Measurements from ENCODE around the gene GRHL1.
"Not testable (repeated sequence)": the region's sequence is repeated elsewhere in the genome, so short reads cannot be mapped to it uniquely, and the experiment has no call there.

The GRHL1 gene

DNA sequence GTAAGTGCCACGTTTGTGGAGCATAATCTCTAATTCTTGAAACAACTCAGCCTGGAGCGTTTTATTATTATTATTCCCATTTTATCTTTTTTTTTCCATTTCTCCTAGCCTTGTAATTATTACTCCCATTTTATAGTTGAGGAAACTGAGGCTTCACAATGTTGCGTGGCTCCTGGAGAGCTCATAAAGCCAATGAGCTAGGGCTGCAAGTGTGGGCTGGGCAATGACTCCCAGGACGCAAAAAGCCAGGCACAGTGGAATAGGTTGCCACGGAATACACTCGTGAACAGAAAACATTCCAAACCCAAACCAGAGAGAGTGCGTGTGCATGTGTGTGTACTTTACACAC, 78.4 kb downstream of the GRHL1 start:
- Histone ChIP-seq H3F3A (ENCODE audit: insufficient read depth, low read length) (no peaks in the 10 kb centered on the region), H3K9me2 (replicated peaks; ENCODE audit: insufficient read depth, low read length) (no peaks in the 10 kb centered on the region), H3K4me2 (ENCODE audit: low read depth, low read length) (no peak overlapping the region), H3K27ac (ENCODE audit: low read length) (no peak overlapping the region), H3K4me3 (ENCODE audit: low read length) (no peak overlapping the region), H3K9ac (ENCODE audit: low read length) (no peak overlapping the region), H3K79me2 (ENCODE audit: low read length) (no peaks in the 10 kb centered on the region), H3K27me3 (replicated peaks; ENCODE audit: insufficient read depth, low read length) (no peaks in the 10 kb centered on the region), H3K4me1 (ENCODE audit: low read length) (no peaks in the 10 kb centered on the region), H4K20me1 (ENCODE audit: insufficient read depth, low read length) (no peaks in the 10 kb centered on the region), H3K9me3 (replicated peaks; ENCODE audit: insufficient read depth, low read length) (no peaks in the 10 kb centered on the region), H3K36me3 (replicated peaks; ENCODE audit: insufficient read depth, low read length) (no peaks in the 10 kb centered on the region), H2AFZ (ENCODE audit: low read length) (no peak overlapping the region)
- TF ChIP-seq EZH2 (optimal IDR thresholded peaks at IDR 0.05; ENCODE audit: low read depth, low read length) (no peak), EZH2phosphoT487 (IDR thresholded peaks at IDR 0.05; ENCODE audit: low read length) (no peak)
- TF ChIP-seq, protein P1, sequence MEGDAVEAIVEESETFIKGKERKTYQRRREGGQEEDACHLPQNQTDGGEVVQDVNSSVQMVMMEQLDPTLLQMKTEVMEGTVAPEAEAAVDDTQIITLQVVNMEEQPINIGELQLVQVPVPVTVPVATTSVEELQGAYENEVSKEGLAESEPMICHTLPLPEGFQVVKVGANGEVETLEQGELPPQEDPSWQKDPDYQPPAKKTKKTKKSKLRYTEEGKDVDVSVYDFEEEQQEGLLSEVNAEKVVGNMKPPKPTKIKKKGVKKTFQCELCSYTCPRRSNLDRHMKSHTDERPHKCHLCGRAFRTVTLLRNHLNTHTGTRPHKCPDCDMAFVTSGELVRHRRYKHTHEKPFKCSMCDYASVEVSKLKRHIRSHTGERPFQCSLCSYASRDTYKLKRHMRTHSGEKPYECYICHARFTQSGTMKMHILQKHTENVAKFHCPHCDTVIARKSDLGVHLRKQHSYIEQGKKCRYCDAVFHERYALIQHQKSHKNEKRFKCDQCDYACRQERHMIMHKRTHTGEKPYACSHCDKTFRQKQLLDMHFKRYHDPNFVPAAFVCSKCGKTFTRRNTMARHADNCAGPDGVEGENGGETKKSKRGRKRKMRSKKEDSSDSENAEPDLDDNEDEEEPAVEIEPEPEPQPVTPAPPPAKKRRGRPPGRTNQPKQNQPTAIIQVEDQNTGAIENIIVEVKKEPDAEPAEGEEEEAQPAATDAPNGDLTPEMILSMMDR (IDR thresholded peaks at IDR 0.05; ENCODE audit: low read length), result no peak
- DNase-seq, result no peak

DNA sequence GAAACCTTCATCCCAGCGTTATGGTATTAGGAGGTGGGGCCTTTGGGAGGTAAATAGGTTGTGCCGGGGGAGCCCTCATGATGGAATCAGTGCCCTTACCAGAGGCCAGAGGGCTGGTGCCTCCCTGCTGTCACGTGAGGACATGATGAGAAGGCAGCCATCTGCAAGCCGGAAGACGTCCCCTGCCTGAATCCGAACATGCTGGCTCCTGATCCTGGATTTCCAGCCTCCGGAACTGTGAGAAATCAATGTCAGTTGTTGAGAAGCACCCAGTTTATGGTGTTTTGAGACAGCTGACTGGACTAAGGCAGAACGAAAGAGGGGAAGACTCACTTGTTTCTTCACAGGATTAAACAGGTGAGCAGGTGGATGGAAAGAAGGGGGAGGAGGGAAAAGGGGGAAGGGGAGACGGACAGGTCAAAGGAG, 78.8 kb downstream of the GRHL1 start:
- no peak overlapping the region for H3K9ac ChIP-seq (ENCODE audit: low read length)

DNA sequence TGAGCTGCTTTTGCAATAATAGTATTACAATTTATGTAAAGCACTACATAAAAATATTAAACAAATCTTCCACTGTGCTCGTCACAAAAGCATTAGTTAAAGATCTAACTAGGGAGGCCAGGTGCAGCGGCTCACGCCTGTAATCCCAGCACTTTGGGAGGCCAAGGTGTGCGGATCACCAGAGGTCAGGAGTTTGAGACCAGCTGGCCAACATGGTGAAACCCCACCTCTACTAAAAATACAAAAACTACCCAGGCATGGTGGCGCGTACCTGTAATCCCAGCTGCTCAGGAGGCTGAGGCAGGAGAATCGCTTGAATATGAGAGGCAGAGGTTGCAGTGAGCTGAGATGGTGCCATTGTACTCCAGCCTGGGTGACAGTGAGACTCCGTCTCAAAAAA, 79.3 kb downstream of the GRHL1 start:
- not testable (repeated sequence) for H2AFZ ChIP-seq (ENCODE audit: low read length)

More for the DNA sequence above, 78.8 kb downstream of the GRHL1 start:
- DNase-seq, result no peak
- no peak overlapping the region for H3K4me2 ChIP-seq (ENCODE audit: low read depth, low read length)
- no peaks in the 10 kb centered on the region for H3K36me3 ChIP-seq (replicated peaks; ENCODE audit: insufficient read depth, low read length)
- no peak overlapping the region for H3K27ac ChIP-seq (ENCODE audit: low read length)
- TF ChIP-seq, protein P1 (IDR thresholded peaks at IDR 0.05; ENCODE audit: low read length), result no peak
- TF ChIP-seq EZH2 (optimal IDR thresholded peaks at IDR 0.05; ENCODE audit: low read depth, low read length) (no peak), EZH2phosphoT487 (IDR thresholded peaks at IDR 0.05; ENCODE audit: low read length) (no peak)
- no peaks in the 10 kb centered on the region for H3K79me2 ChIP-seq (ENCODE audit: low read length)
- H4K20me1 ChIP-seq (ENCODE audit: insufficient read depth, low read length), result no peaks in the 10 kb centered on the region
- H3K27me3 ChIP-seq (replicated peaks; ENCODE audit: insufficient read depth, low read length), result no peaks in the 10 kb centered on the region
- H3K9me2 ChIP-seq (replicated peaks; ENCODE audit: insufficient read depth, low read length), result no peaks in the 10 kb centered on the region
- no peak overlapping the region for H2AFZ ChIP-seq (ENCODE audit: low read length)
- H3K9me3 ChIP-seq (replicated peaks; ENCODE audit: insufficient read depth, low read length), result no peaks in the 10 kb centered on the region
- no peaks in the 10 kb centered on the region for H3K4me1 ChIP-seq (ENCODE audit: low read length)
- H3F3A ChIP-seq (ENCODE audit: insufficient read depth, low read length), result no peaks in the 10 kb centered on the region
- H3K4me3 ChIP-seq (ENCODE audit: low read length), result no peak overlapping the region

DNA sequence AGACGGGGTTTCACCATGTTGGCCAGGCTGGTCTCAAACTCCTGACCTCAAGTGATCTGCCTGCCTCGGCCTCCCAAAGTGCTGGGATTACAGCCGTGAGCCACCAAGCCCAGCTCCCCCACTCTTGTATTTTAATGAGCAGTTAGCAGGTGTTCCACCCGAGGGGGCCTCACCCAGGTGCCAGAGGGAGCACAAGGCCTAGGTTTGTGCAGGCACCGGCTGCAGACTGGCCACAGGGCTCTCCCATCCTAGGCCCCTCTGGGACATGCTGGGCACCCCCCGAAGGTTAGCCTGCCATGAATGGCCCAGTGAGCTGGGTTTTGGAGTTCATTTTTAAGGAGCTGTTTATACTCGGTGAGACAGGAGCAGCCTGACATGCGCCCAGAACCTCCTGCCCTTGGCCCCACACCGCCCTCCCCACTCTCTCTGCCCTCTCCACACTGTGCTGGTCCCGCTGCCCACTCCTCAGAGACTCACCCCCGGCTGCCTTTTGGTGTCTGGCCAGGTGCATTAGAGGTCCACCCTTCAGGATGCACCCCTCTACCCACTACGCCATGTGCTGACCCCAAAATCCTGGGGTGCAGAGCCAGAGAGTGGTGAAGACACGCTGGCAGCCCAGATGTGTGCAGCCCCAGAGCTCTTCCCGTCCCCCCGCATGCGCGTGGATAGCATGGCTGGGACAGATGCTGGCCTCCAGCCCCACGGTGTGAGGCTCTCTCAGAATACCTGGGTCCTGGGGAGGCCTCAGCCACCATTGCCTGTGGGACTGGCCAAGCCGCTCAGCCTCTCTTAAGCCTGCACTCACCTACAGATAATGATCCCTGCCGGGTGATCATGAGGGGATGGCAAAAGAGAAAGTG, 80.6 kb downstream of the GRHL1 start:
- H3K4me1 ChIP-seq (ENCODE audit: low read length), result peaks cover 9% of the 10 kb centered on the region
- H3K4me2 ChIP-seq (ENCODE audit: low read depth, low read length), result no peak overlapping the region
- H3K9me2 ChIP-seq (replicated peaks; ENCODE audit: insufficient read depth, low read length), result no peaks in the 10 kb centered on the region
- no peak overlapping the region for H3K27ac ChIP-seq (ENCODE audit: low read length)
- H3K9ac ChIP-seq (ENCODE audit: low read length), result no peak overlapping the region
- no peaks in the 10 kb centered on the region for H4K20me1 ChIP-seq (ENCODE audit: insufficient read depth, low read length)
- no peak overlapping the region for H2AFZ ChIP-seq (ENCODE audit: low read length)
- no peak for DNase-seq
- H3K9me3 ChIP-seq (replicated peaks; ENCODE audit: insufficient read depth, low read length), result no peaks in the 10 kb centered on the region
- no peak for TF ChIP-seq EZH2phosphoT487 (IDR thresholded peaks at IDR 0.05; ENCODE audit: low read length)
- TF ChIP-seq, protein P1 (IDR thresholded peaks at IDR 0.05; ENCODE audit: low read length), result no peak
- no peak overlapping the region for H3K4me3 ChIP-seq (ENCODE audit: low read length)
- no peaks in the 10 kb centered on the region for H3K79me2 ChIP-seq (ENCODE audit: low read length)
- H3K27me3 ChIP-seq (replicated peaks; ENCODE audit: insufficient read depth, low read length), result no peaks in the 10 kb centered on the region
- no peaks in the 10 kb centered on the region for H3K36me3 ChIP-seq (replicated peaks; ENCODE audit: insufficient read depth, low read length)
- no peaks in the 10 kb centered on the region for H3F3A ChIP-seq (ENCODE audit: insufficient read depth, low read length)

More for the DNA sequence above, 79.3 kb downstream of the GRHL1 start:
- not testable (repeated sequence) for H3K4me2 ChIP-seq (ENCODE audit: low read depth, low read length); H3F3A ChIP-seq (ENCODE audit: insufficient read depth, low read length); H3K27me3 ChIP-seq (replicated peaks; ENCODE audit: insufficient read depth, low read length); H3K4me3 ChIP-seq (ENCODE audit: low read length); H3K79me2 ChIP-seq (ENCODE audit: low read length); H3K36me3 ChIP-seq (replicated peaks; ENCODE audit: insufficient read depth, low read length); H3K9me2 ChIP-seq (replicated peaks; ENCODE audit: insufficient read depth, low read length); H4K20me1 ChIP-seq (ENCODE audit: insufficient read depth, low read length); H3K9ac ChIP-seq (ENCODE audit: low read length); H3K27ac ChIP-seq (ENCODE audit: low read length); DNase-seq; H3K4me1 ChIP-seq (ENCODE audit: low read length); H3K9me3 ChIP-seq (replicated peaks; ENCODE audit: insufficient read depth, low read length)
